SK-N-SH (cell line): Measurements from ENCODE around the gene CRB3.

Experiments used
- CHD2 ChIP-seq: fragments of 150-350 bp; IDR thresholded peaks from 2 replicates; pipeline ENCODE4 v1.6.1; 2018; ENCODE audit warnings: low read length; ENCODE audit not compliant: partially characterized antibody
- CTCF ChIP-seq: fragments of 200-600 bp; sonication (generic); IDR thresholded peaks from 2 replicates; pipeline ENCODE4 v1.6.1; 2017; ENCODE audit warnings: antibody characterized with exemption, mild to moderate bottlenecking, moderate library complexity
- FOXM1 ChIP-seq: IDR thresholded peaks from 2 replicates; pipeline ENCODE4 v1.4.0; 2012; ENCODE audit warnings: low read depth, mild to moderate bottlenecking
- GABPA ChIP-seq: IDR thresholded peaks from 2 replicates; pipeline ENCODE4 v1.4.0; 2012; ENCODE audit warnings: low read depth, mild to moderate bottlenecking
- MXI1 ChIP-seq: IDR thresholded peaks from 2 replicates; pipeline ENCODE4 v1.6.1; 2012; ENCODE audit warnings: mild to moderate bottlenecking, low read depth, low read length, improper control_type of control experiment
- RAD21 ChIP-seq: IDR thresholded peaks from 2 replicates; pipeline ENCODE4 v1.6.1; 2012; ENCODE audit warnings: mild to moderate bottlenecking, low read length
- RCOR1 ChIP-seq: fragments of 150-350 bp; IDR thresholded peaks from 2 replicates; pipeline ENCODE4 v1.6.1; 2017; ENCODE audit warnings: antibody characterized with exemption, low read length
- REST ChIP-seq: IDR thresholded peaks from 2 replicates; pipeline ENCODE4 v1.6.1; 2012; ENCODE audit warnings: mild to moderate bottlenecking, low read depth, low read length, moderate library complexity
- RXRA ChIP-seq: IDR thresholded peaks from 2 replicates; pipeline ENCODE4 v1.4.0; 2012; ENCODE audit warnings: low read depth, mild to moderate bottlenecking, borderline replicate concordance
- USF2 ChIP-seq: fragments of 150-350 bp; IDR thresholded peaks from 2 replicates; pipeline ENCODE4 v1.6.1; 2017; ENCODE audit warnings: antibody characterized with exemption, low read length, low read depth, borderline replicate concordance

GRCh38 chr19:6481541-6482342 is 17.7 kb downstream of the CRB3 start, which contains the start of gene DENND1C:
- TF ChIP-seq RXRA (no peak), CTCF (peak; percentile 60), GABPA (no peak), FOXM1 (no peak), MXI1 (no peak), REST (no peak), RAD21 (peak; percentile 40; the same call in 1 of the 2 replicates), RCOR1 (no peak), USF2 (no peak), CHD2 (no peak)
